ENCODE measurements around the gene TSNAXIP1.

DNA sequence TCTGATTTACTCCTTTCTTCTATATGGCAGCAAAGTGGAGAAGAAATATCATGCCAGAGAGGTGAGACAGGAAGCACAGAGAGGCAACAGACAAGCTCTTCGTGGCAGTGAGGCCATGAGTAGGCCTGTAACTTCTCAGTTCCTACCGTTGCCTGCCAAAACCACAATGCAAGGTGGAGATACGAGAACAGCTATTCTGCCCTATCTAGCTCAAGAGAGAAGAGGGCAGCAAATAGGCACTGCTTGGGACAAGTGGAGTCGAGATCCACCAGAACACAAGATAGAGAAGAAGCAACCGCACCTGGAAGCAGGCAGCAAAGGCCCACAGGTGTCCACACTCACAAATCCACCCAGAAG is 25.1 kb upstream of the TSNAXIP1 start:
- TF ChIP-seq POLR2A (IDR thresholded peaks at IDR 0.05) (no peak), CTCF (IDR thresholded peaks at IDR 0.05) (no peak)

All from esophagus squamous epithelium (tissue), 4 donors.